GM23338 (cell line): ENCODE data around the gene AADAT. TPM values are rescaled to one million over a fixed set of nuclear protein-coding genes. Genes with fewer than 3 reads are reported as not detected.

ENCODE experiments used
- ATAC-seq: fragments of 200-7000 bp; cut with Tn5 transposase; 3 replicates; pipeline ENCODE4 v1.9.1; 2020
- DNase-seq: peaks from one replicate; pipeline ENCODE4 v3.0.0-alpha.2; 2015; ENCODE audit warnings: low spot score
- H2AFZ ChIP-seq: fragments of 200-600 bp; sonication (generic); 2 replicates; pipeline ENCODE4 v1.8.0; 2016; ENCODE audit warnings: antibody characterized with exemption, mild to moderate bottlenecking, moderate library complexity
- H3F3A ChIP-seq: fragments of 200-600 bp; sonication (generic); replicated peaks from 2 replicates; pipeline ENCODE4 v1.8.0; 2017; ENCODE audit warnings: antibody characterized with exemption, mixed run types, low read depth
- H3K27ac ChIP-seq: fragments of 200-600 bp; sonication (generic); 2 replicates; pipeline ENCODE4 v1.6.1; 2016; ENCODE audit warnings: low read depth
- H3K27me3 ChIP-seq: fragments of 200-600 bp; sonication (generic); 2 replicates; pipeline ENCODE4 v1.8.0; 2016; ENCODE audit warnings: mild to moderate bottlenecking, mixed run types, moderate library complexity; ENCODE audit not compliant: insufficient read depth
- H3K36me3 ChIP-seq: fragments of 200-600 bp; sonication (generic); 2 replicates; pipeline ENCODE4 v1.8.0; 2016; ENCODE audit warnings: mild to moderate bottlenecking; ENCODE audit not compliant: insufficient read depth
- H3K4me1 ChIP-seq: fragments of 200-600 bp; sonication (generic); 2 replicates; pipeline ENCODE4 v1.8.0; 2016; ENCODE audit warnings: mild to moderate bottlenecking, moderate library complexity; ENCODE audit not compliant: insufficient read depth
- H3K4me2 ChIP-seq: fragments of 200-600 bp; sonication (generic); 2 replicates; pipeline ENCODE4 v1.7.1; 2017; ENCODE audit warnings: mixed run types
- H3K4me3 ChIP-seq: fragments of 200-600 bp; sonication (generic); 2 replicates; pipeline ENCODE4 v1.6.1; 2016; ENCODE audit warnings: mixed run types
- H3K79me2 ChIP-seq: fragments of 200-600 bp; sonication (generic); replicated peaks from 2 replicates; pipeline ENCODE4 v1.8.0; 2017; ENCODE audit warnings: mild to moderate bottlenecking; ENCODE audit not compliant: insufficient read depth
- H3K9me2 ChIP-seq: fragments of 200-600 bp; sonication (generic); 2 replicates; pipeline ENCODE4 v1.8.0; 2017; ENCODE audit not compliant: insufficient read depth
- H4K20me1 ChIP-seq: fragments of 200-600 bp; sonication (generic); replicated peaks from 2 replicates; pipeline ENCODE4 v1.8.0; 2017; ENCODE audit warnings: mild to moderate bottlenecking; ENCODE audit not compliant: insufficient read depth
- H3K27ac Mint-ChIP-seq: 2 replicates; pipeline ENCODE4 v1.8.0; 2020; ENCODE audit warnings: inconsistent platforms, mild to moderate bottlenecking, moderate library complexity, mixed read lengths
- H3K27me3 Mint-ChIP-seq: 3 replicates; pipeline ENCODE4 v1.8.0; 2022; ENCODE audit warnings: low read depth, mild to moderate bottlenecking, moderate library complexity, mixed read lengths, inconsistent platforms; ENCODE audit not compliant: insufficient read depth, poor library complexity
- H3K36me3 Mint-ChIP-seq: 3 replicates; pipeline ENCODE4 v1.8.0; 2021; ENCODE audit warnings: low read depth, mild to moderate bottlenecking, inconsistent platforms, moderate library complexity, mixed read lengths
- H3K4me1 Mint-ChIP-seq: 3 replicates; pipeline ENCODE4 v1.8.0; 2020; ENCODE audit warnings: mild to moderate bottlenecking, inconsistent platforms, mixed read lengths
- H3K4me3 Mint-ChIP-seq: 3 replicates; pipeline ENCODE4 v1.8.0; 2021; ENCODE audit warnings: moderate library complexity, mild to moderate bottlenecking, inconsistent platforms, mixed read lengths
- H3K9me3 Mint-ChIP-seq: 3 replicates; pipeline ENCODE4 v1.8.0; 2020; ENCODE audit warnings: moderate library complexity, mild to moderate bottlenecking, inconsistent platforms, mixed read lengths
- EZH2 ChIP-seq: fragments of 200-600 bp; sonication (generic); IDR thresholded peaks from one replicate; pipeline ENCODE4 v1.8.0; 2017; ENCODE audit warnings: antibody characterized with exemption, mild to moderate bottlenecking, low read depth; ENCODE audit not compliant: unreplicated experiment
- EZH2phosphoT487 ChIP-seq: fragments of 200-600 bp; sonication (generic); IDR thresholded peaks from one replicate; pipeline ENCODE4 v1.8.1; 2018; ENCODE audit warnings: antibody characterized with exemption; ENCODE audit not compliant: unreplicated experiment
- JUNB ChIP-seq: IDR thresholded peaks from one replicate; pipeline ENCODE4 v1.6.1; 2016; ENCODE audit warnings: antibody characterized with exemption; ENCODE audit not compliant: unreplicated experiment
- NANOG ChIP-seq: IDR thresholded peaks from 2 replicates; pipeline ENCODE4 v1.6.1; 2016; ENCODE audit warnings: antibody characterized with exemption, borderline replicate concordance
- POLR2AphosphoS5 ChIP-seq: IDR thresholded peaks from 2 replicates; pipeline ENCODE4 v1.6.1; 2016; ENCODE audit warnings: antibody characterized with exemption, low read depth
- ZNF114 ChIP-seq: fragments of 250-450 bp; sonication (Bioruptor Pico); IDR thresholded peaks from 2 replicates; pipeline ENCODE4 v1.5.0; 2020; ENCODE audit warnings: mild to moderate bottlenecking, moderate library complexity
- ZNF331 ChIP-seq: fragments of 250-450 bp; sonication (Bioruptor Pico); IDR thresholded peaks from 2 replicates; pipeline ENCODE4 v1.5.0; 2020; ENCODE audit warnings: low read depth, mild to moderate bottlenecking, moderate library complexity
- polyA plus RNA-seq: library from polyadenylated mRNA; unstranded; fragments of >200 nt; fragmentation: Nextera tagmentation; extraction: Ambion mirVana; gene quantifications from 2 replicates; pipeline ENCODE4 v1.2.1, GENCODE V29; 2016
- total RNA-seq: library from RNA; depleted of rRNA; stranded (reverse); fragments of >200 nt; shearing (Covaris generic); gene quantifications from 2 replicates; pipeline ENCODE4 v1.2.3, GENCODE V29; 2014
- TF ChIP-seq, protein P1 (sequence below): fragments of 250-450 bp; sonication (Bioruptor Pico); IDR thresholded peaks from 2 replicates; pipeline ENCODE4 v1.5.0; 2020; ENCODE audit warnings: mild to moderate bottlenecking, moderate library complexity
- TF ChIP-seq, protein P2 (sequence below): IDR thresholded peaks from 2 replicates; pipeline ENCODE4 v1.6.1; 2016; ENCODE audit warnings: antibody characterized with exemption

AADAT gene
- total and polyA plus RNA-seq, 2 experiments from 2014 or later = 6.9 to 7.0 TPM

DNA sequence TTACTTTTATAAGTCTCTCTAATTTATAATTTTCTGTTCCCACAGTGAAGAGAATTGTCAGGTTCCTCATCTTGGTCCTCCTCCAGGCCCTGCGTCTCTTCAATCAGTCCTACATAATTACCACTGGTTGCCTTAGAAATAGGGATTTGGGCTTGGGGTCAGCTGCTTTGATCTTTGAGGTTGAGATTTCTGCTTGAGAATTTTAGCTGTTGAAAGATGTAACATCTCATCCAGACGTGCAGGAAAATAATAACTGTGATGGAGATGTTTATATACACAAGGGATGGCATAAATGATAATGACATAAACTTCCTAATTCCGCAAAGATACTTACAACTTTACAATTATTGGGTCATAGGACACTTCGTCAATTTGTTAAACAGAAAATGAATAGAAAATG, 30.3 kb downstream of the AADAT start (continued):
- TF ChIP-seq, protein P1, sequence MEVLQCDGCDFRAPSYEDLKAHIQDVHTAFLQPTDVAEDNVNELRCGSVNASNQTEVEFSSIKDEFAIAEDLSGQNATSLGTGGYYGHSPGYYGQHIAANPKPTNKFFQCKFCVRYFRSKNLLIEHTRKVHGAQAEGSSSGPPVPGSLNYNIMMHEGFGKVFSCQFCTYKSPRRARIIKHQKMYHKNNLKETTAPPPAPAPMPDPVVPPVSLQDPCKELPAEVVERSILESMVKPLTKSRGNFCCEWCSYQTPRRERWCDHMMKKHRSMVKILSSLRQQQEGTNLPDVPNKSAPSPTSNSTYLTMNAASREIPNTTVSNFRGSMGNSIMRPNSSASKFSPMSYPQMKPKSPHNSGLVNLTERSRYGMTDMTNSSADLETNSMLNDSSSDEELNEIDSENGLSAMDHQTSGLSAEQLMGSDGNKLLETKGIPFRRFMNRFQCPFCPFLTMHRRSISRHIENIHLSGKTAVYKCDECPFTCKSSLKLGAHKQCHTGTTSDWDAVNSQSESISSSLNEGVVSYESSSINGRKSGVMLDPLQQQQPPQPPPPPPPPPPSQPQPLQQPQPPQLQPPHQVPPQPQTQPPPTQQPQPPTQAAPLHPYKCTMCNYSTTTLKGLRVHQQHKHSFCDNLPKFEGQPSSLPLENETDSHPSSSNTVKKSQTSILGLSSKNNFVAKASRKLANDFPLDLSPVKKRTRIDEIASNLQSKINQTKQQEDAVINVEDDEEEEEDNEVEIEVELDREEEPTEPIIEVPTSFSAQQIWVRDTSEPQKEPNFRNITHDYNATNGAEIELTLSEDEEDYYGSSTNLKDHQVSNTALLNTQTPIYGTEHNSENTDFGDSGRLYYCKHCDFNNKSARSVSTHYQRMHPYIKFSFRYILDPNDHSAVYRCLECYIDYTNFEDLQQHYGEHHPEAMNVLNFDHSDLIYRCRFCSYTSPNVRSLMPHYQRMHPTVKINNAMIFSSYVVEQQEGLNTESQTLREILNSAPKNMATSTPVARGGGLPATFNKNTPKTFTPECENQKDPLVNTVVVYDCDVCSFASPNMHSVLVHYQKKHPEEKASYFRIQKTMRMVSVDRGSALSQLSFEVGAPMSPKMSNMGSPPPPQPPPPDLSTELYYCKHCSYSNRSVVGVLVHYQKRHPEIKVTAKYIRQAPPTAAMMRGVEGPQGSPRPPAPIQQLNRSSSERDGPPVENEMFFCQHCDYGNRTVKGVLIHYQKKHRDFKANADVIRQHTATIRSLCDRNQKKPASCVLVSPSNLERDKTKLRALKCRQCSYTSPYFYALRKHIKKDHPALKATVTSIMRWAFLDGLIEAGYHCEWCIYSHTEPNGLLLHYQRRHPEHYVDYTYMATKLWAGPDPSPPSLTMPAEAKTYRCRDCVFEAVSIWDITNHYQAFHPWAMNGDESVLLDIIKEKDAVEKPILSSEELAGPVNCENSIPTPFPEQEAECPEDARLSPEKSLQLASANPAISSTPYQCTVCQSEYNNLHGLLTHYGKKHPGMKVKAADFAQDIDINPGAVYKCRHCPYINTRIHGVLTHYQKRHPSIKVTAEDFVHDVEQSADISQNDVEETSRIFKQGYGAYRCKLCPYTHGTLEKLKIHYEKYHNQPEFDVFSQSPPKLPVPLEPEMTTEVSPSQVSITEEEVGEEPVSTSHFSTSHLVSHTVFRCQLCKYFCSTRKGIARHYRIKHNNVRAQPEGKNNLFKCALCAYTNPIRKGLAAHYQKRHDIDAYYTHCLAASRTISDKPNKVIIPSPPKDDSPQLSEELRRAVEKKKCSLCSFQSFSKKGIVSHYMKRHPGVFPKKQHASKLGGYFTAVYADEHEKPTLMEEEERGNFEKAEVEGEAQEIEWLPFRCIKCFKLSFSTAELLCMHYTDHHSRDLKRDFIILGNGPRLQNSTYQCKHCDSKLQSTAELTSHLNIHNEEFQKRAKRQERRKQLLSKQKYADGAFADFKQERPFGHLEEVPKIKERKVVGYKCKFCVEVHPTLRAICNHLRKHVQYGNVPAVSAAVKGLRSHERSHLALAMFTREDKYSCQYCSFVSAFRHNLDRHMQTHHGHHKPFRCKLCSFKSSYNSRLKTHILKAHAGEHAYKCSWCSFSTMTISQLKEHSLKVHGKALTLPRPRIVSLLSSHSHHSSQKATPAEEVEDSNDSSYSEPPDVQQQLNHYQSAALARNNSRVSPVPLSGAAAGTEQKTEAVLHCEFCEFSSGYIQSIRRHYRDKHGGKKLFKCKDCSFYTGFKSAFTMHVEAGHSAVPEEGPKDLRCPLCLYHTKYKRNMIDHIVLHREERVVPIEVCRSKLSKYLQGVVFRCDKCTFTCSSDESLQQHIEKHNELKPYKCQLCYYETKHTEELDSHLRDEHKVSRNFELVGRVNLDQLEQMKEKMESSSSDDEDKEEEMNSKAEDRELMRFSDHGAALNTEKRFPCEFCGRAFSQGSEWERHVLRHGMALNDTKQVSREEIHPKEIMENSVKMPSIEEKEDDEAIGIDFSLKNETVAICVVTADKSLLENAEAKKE (CRISPR knock-in tag) = no peak
- TF ChIP-seq EZH2 = no peak

DNA sequence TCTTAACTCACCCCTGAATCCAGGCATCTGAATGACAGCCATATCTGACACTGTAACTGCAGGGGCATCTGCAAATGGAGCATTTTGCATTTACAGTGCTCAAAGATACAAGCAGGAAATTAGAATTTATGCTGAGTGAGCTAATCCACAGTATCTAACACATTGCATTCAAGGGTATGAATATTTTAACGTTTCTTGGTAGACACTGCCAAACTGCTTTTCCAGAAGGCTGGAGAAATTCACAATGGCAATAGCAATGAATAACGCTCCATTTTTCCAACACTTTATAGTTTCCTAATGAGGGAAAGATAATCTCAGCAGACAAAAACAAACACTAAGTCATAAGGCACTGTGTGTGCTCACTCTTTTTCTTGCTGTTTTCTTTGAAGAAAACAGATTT, 30.9 kb downstream of the AADAT start:
- Histone ChIP-seq H3K4me2 (no peak overlapping the region), H3K9me2 (no peaks in the 10 kb centered on the region), H3K4me3 (no peak overlapping the region), H2AFZ (no peak overlapping the region), H3K4me1 (no peaks in the 10 kb centered on the region), H3K27me3 (no peaks in the 10 kb centered on the region), H4K20me1 (no peaks in the 10 kb centered on the region), H3K36me3 (0 out of 2 replicates have a peak, but pooled peaks cover 7% of the 10 kb centered on the region), H3F3A (no peaks in the 10 kb centered on the region), H3K79me2 (no peaks in the 10 kb centered on the region), H3K27ac (no peak overlapping the region)
- H3K9me3 Mint-ChIP-seq = no peaks in the 10 kb centered on the region
- peaks cover 6% of the 10 kb centered on the region; the same call in 2 of the 3 replicates for H3K4me1 Mint-ChIP-seq
- DNase-seq (no peak), ATAC-seq (no peak)
- H3K36me3 Mint-ChIP-seq = peaks cover 4% of the 10 kb centered on the region; the same call in 2 of the 3 replicates
- peaks cover 2% of the 10 kb centered on the region for H3K27me3 Mint-ChIP-seq
- H3K4me3 Mint-ChIP-seq = no peak overlapping the region
- no peak overlapping the region for H3K27ac Mint-ChIP-seq
- TF ChIP-seq ZNF114 (no peak), EZH2phosphoT487 (no peak), EZH2 (no peak), NANOG (no peak), JUNB (no peak), POLR2AphosphoS5 (no peak), ZNF331 (CRISPR knock-in tag) (no peak)
- TF ChIP-seq, protein P2, sequence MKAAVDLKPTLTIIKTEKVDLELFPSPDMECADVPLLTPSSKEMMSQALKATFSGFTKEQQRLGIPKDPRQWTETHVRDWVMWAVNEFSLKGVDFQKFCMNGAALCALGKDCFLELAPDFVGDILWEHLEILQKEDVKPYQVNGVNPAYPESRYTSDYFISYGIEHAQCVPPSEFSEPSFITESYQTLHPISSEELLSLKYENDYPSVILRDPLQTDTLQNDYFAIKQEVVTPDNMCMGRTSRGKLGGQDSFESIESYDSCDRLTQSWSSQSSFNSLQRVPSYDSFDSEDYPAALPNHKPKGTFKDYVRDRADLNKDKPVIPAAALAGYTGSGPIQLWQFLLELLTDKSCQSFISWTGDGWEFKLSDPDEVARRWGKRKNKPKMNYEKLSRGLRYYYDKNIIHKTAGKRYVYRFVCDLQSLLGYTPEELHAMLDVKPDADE = no peak
- TF ChIP-seq, protein P1 (CRISPR knock-in tag) = no peak
